GM23338 (cell line): Measurements from ENCODE around the gene APBA2. TPM values are rescaled to one million over a fixed set of nuclear protein-coding genes. Genes with fewer than 3 reads are reported as not detected.

Experiments used
- ATAC-seq: fragments of 200-7000 bp; cut with Tn5 transposase; 3 replicates; pipeline ENCODE4 v1.9.1; 2020
- DNase-seq: peaks from one replicate; pipeline ENCODE4 v3.0.0-alpha.2; 2015; ENCODE audit warnings: low spot score
- H2AFZ ChIP-seq: fragments of 200-600 bp; sonication (generic); 2 replicates; pipeline ENCODE4 v1.8.0; 2016; ENCODE audit warnings: antibody characterized with exemption, mild to moderate bottlenecking, moderate library complexity
- H3F3A ChIP-seq: fragments of 200-600 bp; sonication (generic); replicated peaks from 2 replicates; pipeline ENCODE4 v1.8.0; 2017; ENCODE audit warnings: antibody characterized with exemption, mixed run types, low read depth
- H3K27ac ChIP-seq: fragments of 200-600 bp; sonication (generic); 2 replicates; pipeline ENCODE4 v1.6.1; 2016; ENCODE audit warnings: low read depth
- H3K27me3 ChIP-seq: fragments of 200-600 bp; sonication (generic); 2 replicates; pipeline ENCODE4 v1.8.0; 2016; ENCODE audit warnings: mild to moderate bottlenecking, mixed run types, moderate library complexity; ENCODE audit not compliant: insufficient read depth
- H3K36me3 ChIP-seq: fragments of 200-600 bp; sonication (generic); 2 replicates; pipeline ENCODE4 v1.8.0; 2016; ENCODE audit warnings: mild to moderate bottlenecking; ENCODE audit not compliant: insufficient read depth
- H3K4me1 ChIP-seq: fragments of 200-600 bp; sonication (generic); 2 replicates; pipeline ENCODE4 v1.8.0; 2016; ENCODE audit warnings: mild to moderate bottlenecking, moderate library complexity; ENCODE audit not compliant: insufficient read depth
- H3K4me2 ChIP-seq: fragments of 200-600 bp; sonication (generic); 2 replicates; pipeline ENCODE4 v1.7.1; 2017; ENCODE audit warnings: mixed run types
- H3K4me3 ChIP-seq: fragments of 200-600 bp; sonication (generic); 2 replicates; pipeline ENCODE4 v1.6.1; 2016; ENCODE audit warnings: mixed run types
- H3K79me2 ChIP-seq: fragments of 200-600 bp; sonication (generic); replicated peaks from 2 replicates; pipeline ENCODE4 v1.8.0; 2017; ENCODE audit warnings: mild to moderate bottlenecking; ENCODE audit not compliant: insufficient read depth
- H3K9me2 ChIP-seq: fragments of 200-600 bp; sonication (generic); 2 replicates; pipeline ENCODE4 v1.8.0; 2017; ENCODE audit not compliant: insufficient read depth
- H4K20me1 ChIP-seq: fragments of 200-600 bp; sonication (generic); replicated peaks from 2 replicates; pipeline ENCODE4 v1.8.0; 2017; ENCODE audit warnings: mild to moderate bottlenecking; ENCODE audit not compliant: insufficient read depth
- H3K27ac Mint-ChIP-seq: 2 replicates; pipeline ENCODE4 v1.8.0; 2020; ENCODE audit warnings: inconsistent platforms, mild to moderate bottlenecking, moderate library complexity, mixed read lengths
- H3K27me3 Mint-ChIP-seq: 3 replicates; pipeline ENCODE4 v1.8.0; 2022; ENCODE audit warnings: low read depth, mild to moderate bottlenecking, moderate library complexity, mixed read lengths, inconsistent platforms; ENCODE audit not compliant: insufficient read depth, poor library complexity
- H3K36me3 Mint-ChIP-seq: 3 replicates; pipeline ENCODE4 v1.8.0; 2021; ENCODE audit warnings: low read depth, mild to moderate bottlenecking, inconsistent platforms, moderate library complexity, mixed read lengths
- H3K4me1 Mint-ChIP-seq: 3 replicates; pipeline ENCODE4 v1.8.0; 2020; ENCODE audit warnings: mild to moderate bottlenecking, inconsistent platforms, mixed read lengths
- H3K4me3 Mint-ChIP-seq: 3 replicates; pipeline ENCODE4 v1.8.0; 2021; ENCODE audit warnings: moderate library complexity, mild to moderate bottlenecking, inconsistent platforms, mixed read lengths
- H3K9me3 Mint-ChIP-seq: 3 replicates; pipeline ENCODE4 v1.8.0; 2020; ENCODE audit warnings: moderate library complexity, mild to moderate bottlenecking, inconsistent platforms, mixed read lengths
- EZH2 ChIP-seq: fragments of 200-600 bp; sonication (generic); IDR thresholded peaks from one replicate; pipeline ENCODE4 v1.8.0; 2017; ENCODE audit warnings: antibody characterized with exemption, mild to moderate bottlenecking, low read depth; ENCODE audit not compliant: unreplicated experiment
- EZH2phosphoT487 ChIP-seq: fragments of 200-600 bp; sonication (generic); IDR thresholded peaks from one replicate; pipeline ENCODE4 v1.8.1; 2018; ENCODE audit warnings: antibody characterized with exemption; ENCODE audit not compliant: unreplicated experiment
- NANOG ChIP-seq: IDR thresholded peaks from 2 replicates; pipeline ENCODE4 v1.6.1; 2016; ENCODE audit warnings: antibody characterized with exemption, borderline replicate concordance
- POLR2AphosphoS5 ChIP-seq: IDR thresholded peaks from 2 replicates; pipeline ENCODE4 v1.6.1; 2016; ENCODE audit warnings: antibody characterized with exemption, low read depth
- REST ChIP-seq: IDR thresholded peaks from one replicate; pipeline ENCODE4 v1.6.1; 2018; ENCODE audit warnings: antibody characterized with exemption; ENCODE audit not compliant: unreplicated experiment
- STAT1 ChIP-seq: IDR thresholded peaks from one replicate; pipeline ENCODE4 v1.6.1; 2016; ENCODE audit warnings: antibody characterized with exemption; ENCODE audit not compliant: unreplicated experiment
- ZNF114 ChIP-seq: fragments of 250-450 bp; sonication (Bioruptor Pico); IDR thresholded peaks from 2 replicates; pipeline ENCODE4 v1.5.0; 2020; ENCODE audit warnings: mild to moderate bottlenecking, moderate library complexity
- ZNF331 ChIP-seq: fragments of 250-450 bp; sonication (Bioruptor Pico); IDR thresholded peaks from 2 replicates; pipeline ENCODE4 v1.5.0; 2020; ENCODE audit warnings: low read depth, mild to moderate bottlenecking, moderate library complexity
- polyA plus RNA-seq: library from polyadenylated mRNA; unstranded; fragments of >200 nt; fragmentation: Nextera tagmentation; extraction: Ambion mirVana; gene quantifications from 2 replicates; pipeline ENCODE4 v1.2.1, GENCODE V29; 2016
- total RNA-seq: library from RNA; depleted of rRNA; stranded (reverse); fragments of >200 nt; shearing (Covaris generic); gene quantifications from 2 replicates; pipeline ENCODE4 v1.2.3, GENCODE V29; 2014
- TF ChIP-seq, protein P1 (sequence below): IDR thresholded peaks from 2 replicates; pipeline ENCODE4 v1.6.1; 2016; ENCODE audit warnings: antibody characterized with exemption
- TF ChIP-seq, protein P2 (sequence below), 2 experiments: fragments of 200-600 bp in 1 of 2; sonication (generic) in 1 of 2; conservative IDR thresholded peaks; 2 replicates each; pipeline versions ENCODE4 v1.5.1 to v1.6.1; 2016 to 2017; ENCODE audit warnings: antibody characterized with exemption in 2 of 2, low read depth in 2 of 2, mild to moderate bottlenecking in 2 of 2, moderate library complexity in 1 of 2

The APBA2 gene
- total and polyA plus RNA-seq, 2 experiments from 2014 or later: 5.9 to 24.7 TPM

DNA sequence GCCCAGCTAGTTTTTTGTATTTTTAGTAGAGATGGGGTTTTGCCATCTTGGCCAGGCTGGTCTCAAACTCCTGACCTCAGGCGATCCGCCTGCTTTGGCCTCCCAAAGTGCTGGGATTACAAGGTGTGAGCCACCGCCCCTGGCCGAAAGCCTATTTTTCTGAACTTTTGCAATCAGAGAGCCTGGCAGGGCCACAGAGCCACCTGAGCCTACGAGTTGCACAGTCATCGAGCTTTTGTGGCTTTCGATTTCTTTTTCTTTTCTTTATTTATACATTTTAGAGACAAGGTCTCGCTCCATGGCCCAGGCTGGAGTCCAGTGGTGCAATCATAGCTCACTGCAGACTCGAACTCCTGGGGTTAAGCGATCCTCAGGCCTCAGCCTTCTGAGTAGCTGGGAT is 243.4 kb downstream of the APBA2 start:
- H3K36me3 Mint-ChIP-seq: no peaks in the 10 kb centered on the region; the same call in 2 of the 3 replicates
- Histone ChIP-seq H4K20me1 (no peaks in the 10 kb centered on the region), H3K79me2 (no peaks in the 10 kb centered on the region), H3K4me1 (no peaks in the 10 kb centered on the region), H3K36me3 (no peaks in the 10 kb centered on the region), H3K4me2 (no peak overlapping the region), H3K4me3 (no peak overlapping the region), H3K27ac (no peak overlapping the region), H3K27me3 (no peaks in the 10 kb centered on the region), H2AFZ (no peak overlapping the region), H3F3A (no peaks in the 10 kb centered on the region), H3K9me2 (no peaks in the 10 kb centered on the region)
- no peak overlapping the region for H3K4me3 Mint-ChIP-seq
- H3K27ac Mint-ChIP-seq: no peak overlapping the region
- ATAC-seq (no peak), DNase-seq (no peak)
- H3K27me3 Mint-ChIP-seq: peaks cover 10% of the 10 kb centered on the region
- no peak for TF ChIP-seq REST
- no peak for TF ChIP-seq EZH2
- TF ChIP-seq ZNF331 (CRISPR knock-in tag): no peak
- no peak for TF ChIP-seq ZNF114 (CRISPR knock-in tag)
- TF ChIP-seq STAT1: no peak
- no peak for TF ChIP-seq NANOG
- TF ChIP-seq, protein P1, sequence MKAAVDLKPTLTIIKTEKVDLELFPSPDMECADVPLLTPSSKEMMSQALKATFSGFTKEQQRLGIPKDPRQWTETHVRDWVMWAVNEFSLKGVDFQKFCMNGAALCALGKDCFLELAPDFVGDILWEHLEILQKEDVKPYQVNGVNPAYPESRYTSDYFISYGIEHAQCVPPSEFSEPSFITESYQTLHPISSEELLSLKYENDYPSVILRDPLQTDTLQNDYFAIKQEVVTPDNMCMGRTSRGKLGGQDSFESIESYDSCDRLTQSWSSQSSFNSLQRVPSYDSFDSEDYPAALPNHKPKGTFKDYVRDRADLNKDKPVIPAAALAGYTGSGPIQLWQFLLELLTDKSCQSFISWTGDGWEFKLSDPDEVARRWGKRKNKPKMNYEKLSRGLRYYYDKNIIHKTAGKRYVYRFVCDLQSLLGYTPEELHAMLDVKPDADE: no peak
- H3K4me1 Mint-ChIP-seq: peaks cover 36% of the 10 kb centered on the region
- no peaks in the 10 kb centered on the region; the same call in 2 of the 3 replicates for H3K9me3 Mint-ChIP-seq

- Histone ChIP-seq H3K79me2 (no peaks in the 10 kb centered on the region), H3K4me1 (no peaks in the 10 kb centered on the region), H3K4me2 (no peak overlapping the region), H3K36me3 (no peaks in the 10 kb centered on the region), H3K4me3 (no peak overlapping the region), H3F3A (no peaks in the 10 kb centered on the region), H2AFZ (no peak overlapping the region), H3K27me3 (no peaks in the 10 kb centered on the region), H4K20me1 (no peaks in the 10 kb centered on the region), H3K27ac (no peak overlapping the region), H3K9me2 (no peaks in the 10 kb centered on the region)
- no peak for DNase-seq
- Mint-ChIP-seq H3K4me1 (peaks cover 31% of the 10 kb centered on the region), H3K27me3 (peaks cover 10% of the 10 kb centered on the region), H3K9me3 (no peaks in the 10 kb centered on the region; the same call in 2 of the 3 replicates), H3K27ac (no peak overlapping the region), H3K36me3 (no peaks in the 10 kb centered on the region; the same call in 2 of the 3 replicates), H3K4me3 (no peak overlapping the region)
- ATAC-seq: no peak
- TF ChIP-seq, protein P2, sequence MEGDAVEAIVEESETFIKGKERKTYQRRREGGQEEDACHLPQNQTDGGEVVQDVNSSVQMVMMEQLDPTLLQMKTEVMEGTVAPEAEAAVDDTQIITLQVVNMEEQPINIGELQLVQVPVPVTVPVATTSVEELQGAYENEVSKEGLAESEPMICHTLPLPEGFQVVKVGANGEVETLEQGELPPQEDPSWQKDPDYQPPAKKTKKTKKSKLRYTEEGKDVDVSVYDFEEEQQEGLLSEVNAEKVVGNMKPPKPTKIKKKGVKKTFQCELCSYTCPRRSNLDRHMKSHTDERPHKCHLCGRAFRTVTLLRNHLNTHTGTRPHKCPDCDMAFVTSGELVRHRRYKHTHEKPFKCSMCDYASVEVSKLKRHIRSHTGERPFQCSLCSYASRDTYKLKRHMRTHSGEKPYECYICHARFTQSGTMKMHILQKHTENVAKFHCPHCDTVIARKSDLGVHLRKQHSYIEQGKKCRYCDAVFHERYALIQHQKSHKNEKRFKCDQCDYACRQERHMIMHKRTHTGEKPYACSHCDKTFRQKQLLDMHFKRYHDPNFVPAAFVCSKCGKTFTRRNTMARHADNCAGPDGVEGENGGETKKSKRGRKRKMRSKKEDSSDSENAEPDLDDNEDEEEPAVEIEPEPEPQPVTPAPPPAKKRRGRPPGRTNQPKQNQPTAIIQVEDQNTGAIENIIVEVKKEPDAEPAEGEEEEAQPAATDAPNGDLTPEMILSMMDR (conservative IDR thresholded peaks at IDR 0.05; ENCODE audit: low read depth in 2 of 2): no peak
- TF ChIP-seq EZH2 (no peak), REST (no peak), POLR2AphosphoS5 (no peak), EZH2phosphoT487 (no peak), ZNF331 (CRISPR knock-in tag) (no peak), STAT1 (no peak), ZNF114 (CRISPR knock-in tag) (no peak)
- TF ChIP-seq, protein P1: no peak
Measured at GRCh38 chr15:29129926-29130325, 244.2 kb downstream of the APBA2 start.
